Measurements from ENCODE around the gene LMF1. TPM values are rescaled to one million over a fixed set of nuclear protein-coding genes. Genes with fewer than 3 reads are reported as not detected.

LMF1 gene
- total RNA-seq, 2 experiments from 2014 or later: 17.0 to 31.4 TPM

DNA sequence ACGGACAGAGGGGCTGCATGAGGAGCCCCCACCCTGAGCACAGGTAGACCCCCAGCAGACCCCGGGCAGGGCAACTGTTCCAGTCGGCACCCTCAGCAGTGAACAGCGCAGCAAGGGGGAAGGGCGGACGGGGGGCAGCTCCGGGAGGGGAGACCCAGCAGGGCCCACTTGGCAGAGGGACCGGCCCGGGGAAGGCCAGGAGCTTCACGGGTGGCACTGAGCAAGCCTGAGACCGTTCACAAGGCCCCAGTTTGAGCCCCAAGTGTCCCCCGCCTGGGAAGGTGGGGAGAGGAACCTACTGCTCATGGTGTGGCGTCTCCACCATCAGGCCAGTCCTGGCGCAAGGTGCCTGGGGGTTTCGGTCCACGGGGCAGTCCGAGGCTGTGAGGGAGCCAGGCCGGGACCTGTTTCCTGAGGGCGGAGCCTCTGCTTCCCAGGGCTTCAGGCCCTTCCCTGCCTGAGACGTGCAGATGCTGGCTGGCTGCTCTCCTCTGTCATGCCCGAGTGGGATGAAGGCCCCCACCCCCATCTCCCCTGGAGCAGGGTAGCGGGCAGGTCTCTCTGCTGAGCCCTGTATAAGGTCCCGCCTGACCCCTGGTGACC, 115.9 kb downstream of the LMF1 start:
- Histone ChIP-seq H3K4me2 (ENCODE audit: low read length) (no peak overlapping the region), H2AFZ (ENCODE audit: low read length) (no peak overlapping the region), H3K4me3 (ENCODE audit: low read depth, low read length, poor library complexity, severe bottlenecking) (no peak overlapping the region), H3K36me3 (ENCODE audit: insufficient read depth, low read length) (no peaks in the 10 kb centered on the region), H4K20me1 (ENCODE audit: insufficient read depth, low read length) (no peaks in the 10 kb centered on the region), H3K9me3 (ENCODE audit: low read length) (no peaks in the 10 kb centered on the region), H3K4me1 (ENCODE audit: insufficient read depth, low read length, poor library complexity, severe bottlenecking) (no peaks in the 10 kb centered on the region), H3K79me2 (ENCODE audit: insufficient read depth, low read depth, low read length) (no peaks in the 10 kb centered on the region), H3K27ac (ENCODE audit: low read depth, low read length, poor library complexity, severe bottlenecking) (no peak overlapping the region), H3K9me2 (ENCODE audit: insufficient read depth, low read length) (no peaks in the 10 kb centered on the region)
- BruUV-seq (replicated peaks): no TSS peak
- no peak for DNase-seq (ENCODE audit: low spot score)
- TF ChIP-seq, protein P1, sequence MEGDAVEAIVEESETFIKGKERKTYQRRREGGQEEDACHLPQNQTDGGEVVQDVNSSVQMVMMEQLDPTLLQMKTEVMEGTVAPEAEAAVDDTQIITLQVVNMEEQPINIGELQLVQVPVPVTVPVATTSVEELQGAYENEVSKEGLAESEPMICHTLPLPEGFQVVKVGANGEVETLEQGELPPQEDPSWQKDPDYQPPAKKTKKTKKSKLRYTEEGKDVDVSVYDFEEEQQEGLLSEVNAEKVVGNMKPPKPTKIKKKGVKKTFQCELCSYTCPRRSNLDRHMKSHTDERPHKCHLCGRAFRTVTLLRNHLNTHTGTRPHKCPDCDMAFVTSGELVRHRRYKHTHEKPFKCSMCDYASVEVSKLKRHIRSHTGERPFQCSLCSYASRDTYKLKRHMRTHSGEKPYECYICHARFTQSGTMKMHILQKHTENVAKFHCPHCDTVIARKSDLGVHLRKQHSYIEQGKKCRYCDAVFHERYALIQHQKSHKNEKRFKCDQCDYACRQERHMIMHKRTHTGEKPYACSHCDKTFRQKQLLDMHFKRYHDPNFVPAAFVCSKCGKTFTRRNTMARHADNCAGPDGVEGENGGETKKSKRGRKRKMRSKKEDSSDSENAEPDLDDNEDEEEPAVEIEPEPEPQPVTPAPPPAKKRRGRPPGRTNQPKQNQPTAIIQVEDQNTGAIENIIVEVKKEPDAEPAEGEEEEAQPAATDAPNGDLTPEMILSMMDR (conservative IDR thresholded peaks at IDR 0.05; ENCODE audit: low read length): no peak
- TF ChIP-seq EZH2phosphoT487 (IDR thresholded peaks at IDR 0.05; ENCODE audit: borderline replicate concordance, low read depth, low read length): no peak
- ChIA-PET POLR2A (no interaction called here), CTCF (ENCODE audit: unreplicated experiment) (no interaction called here)
- intact Hi-C loops (cut with micrococcal nuclease; ENCODE audit: unreplicated experiment): no loop called here

DNA sequence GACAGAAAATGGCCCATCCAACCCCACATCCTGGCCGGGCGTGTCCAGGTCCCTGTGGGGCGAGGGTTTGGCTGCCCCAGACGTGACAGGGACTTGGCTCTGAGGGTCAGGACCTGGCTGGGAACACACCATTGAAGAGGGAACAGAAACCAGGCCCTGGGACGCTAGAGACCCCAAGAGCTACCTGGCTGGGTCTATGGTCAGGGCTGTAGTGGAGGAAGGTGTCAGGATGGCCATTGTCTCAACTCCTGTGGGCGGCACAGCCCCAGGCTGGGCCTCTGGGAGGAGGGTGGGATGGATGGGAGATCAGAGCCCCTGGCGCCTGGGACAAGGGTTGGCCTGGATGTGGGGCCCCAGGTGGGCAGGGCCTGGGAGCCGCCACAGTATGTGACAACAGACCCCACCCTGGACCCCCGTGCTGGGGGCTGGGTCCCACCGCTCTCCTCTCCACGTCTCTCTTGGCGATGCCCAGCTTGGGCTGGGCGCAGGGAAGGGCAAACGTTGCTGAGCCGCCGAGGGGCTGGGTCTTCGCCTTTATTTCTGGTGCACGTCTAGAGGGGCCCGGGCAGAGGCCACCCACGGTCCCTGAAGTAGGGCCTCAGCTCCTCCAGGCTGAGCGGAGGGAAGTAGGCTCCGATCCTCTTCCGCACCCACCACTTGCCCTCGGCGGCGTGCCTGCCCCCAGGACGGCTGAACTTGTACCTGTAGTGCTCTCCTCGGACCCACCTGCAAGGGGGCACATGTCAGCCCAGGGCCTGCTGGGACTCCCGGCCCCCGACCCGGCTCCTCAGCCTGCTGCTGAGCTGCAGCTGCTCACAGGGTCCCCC, 116.6 kb downstream of the LMF1 start:
- Histone ChIP-seq H3K79me2 (ENCODE audit: insufficient read depth, low read depth, low read length) (no peaks in the 10 kb centered on the region), H3K4me2 (ENCODE audit: low read length) (no peak overlapping the region), H2AFZ (ENCODE audit: low read length) (no peak overlapping the region), H3K36me3 (ENCODE audit: insufficient read depth, low read length) (no peaks in the 10 kb centered on the region), H4K20me1 (ENCODE audit: insufficient read depth, low read length) (no peaks in the 10 kb centered on the region), H3K4me3 (ENCODE audit: low read depth, low read length, poor library complexity, severe bottlenecking) (no peak overlapping the region), H3K4me1 (ENCODE audit: insufficient read depth, low read length, poor library complexity, severe bottlenecking) (no peaks in the 10 kb centered on the region), H3K27ac (ENCODE audit: low read depth, low read length, poor library complexity, severe bottlenecking) (no peak overlapping the region), H3K9me3 (ENCODE audit: low read length) (no peaks in the 10 kb centered on the region), H3K9me2 (ENCODE audit: insufficient read depth, low read length) (no peaks in the 10 kb centered on the region)
- TF ChIP-seq, protein P1 (conservative IDR thresholded peaks at IDR 0.05; ENCODE audit: low read length): no peak
- no peak for TF ChIP-seq EZH2phosphoT487 (IDR thresholded peaks at IDR 0.05; ENCODE audit: borderline replicate concordance, low read depth, low read length)
- no peak for DNase-seq (ENCODE audit: low spot score)
- intact Hi-C loops (cut with micrococcal nuclease; ENCODE audit: unreplicated experiment): no loop called here
- no TSS peak for BruUV-seq (replicated peaks)
- CTCF ChIA-PET (ENCODE audit: unreplicated experiment): no interaction called here
- POLR2A ChIA-PET: no interaction called here

DNA sequence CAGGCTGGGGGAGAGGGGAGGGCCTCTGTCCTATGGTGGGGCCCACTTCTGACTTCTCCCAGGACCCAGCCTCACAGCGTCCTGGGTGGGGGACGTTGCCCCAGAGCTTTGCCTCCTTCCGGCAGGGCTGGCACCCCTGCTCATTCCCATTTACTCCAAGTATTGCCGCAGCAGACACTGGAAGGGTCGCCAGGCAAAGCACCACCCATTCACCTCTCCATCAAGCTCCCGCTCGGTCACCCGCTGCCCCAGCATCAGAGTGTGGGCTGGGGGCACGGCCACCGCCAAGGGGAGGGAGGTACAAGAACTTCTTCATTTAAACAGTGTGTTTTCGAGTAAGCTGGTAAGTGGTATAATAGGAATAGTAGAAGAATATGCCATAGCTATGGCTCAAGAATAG, 117.5 kb downstream of the LMF1 start:
- no peak overlapping the region for H3K27ac ChIP-seq (ENCODE audit: low read depth, low read length, poor library complexity, severe bottlenecking)
- TF ChIP-seq, protein P1 (conservative IDR thresholded peaks at IDR 0.05; ENCODE audit: low read length): no peak
- no peak for TF ChIP-seq EZH2phosphoT487 (IDR thresholded peaks at IDR 0.05; ENCODE audit: borderline replicate concordance, low read depth, low read length)
- no peaks in the 10 kb centered on the region for H3K9me3 ChIP-seq (ENCODE audit: low read length)
- H3K4me3 ChIP-seq (ENCODE audit: low read depth, low read length, poor library complexity, severe bottlenecking): no peak overlapping the region
- H3K79me2 ChIP-seq (ENCODE audit: insufficient read depth, low read depth, low read length): no peaks in the 10 kb centered on the region
- no TSS peak for BruUV-seq (replicated peaks)
- POLR2A ChIA-PET: no interaction called here
- no peak overlapping the region for H2AFZ ChIP-seq (ENCODE audit: low read length)
- no peak for DNase-seq (ENCODE audit: low spot score)
- H4K20me1 ChIP-seq (ENCODE audit: insufficient read depth, low read length): no peaks in the 10 kb centered on the region
- no peaks in the 10 kb centered on the region for H3K4me1 ChIP-seq (ENCODE audit: insufficient read depth, low read length, poor library complexity, severe bottlenecking)
- intact Hi-C loops (cut with micrococcal nuclease; ENCODE audit: unreplicated experiment): no loop called here
- no peaks in the 10 kb centered on the region for H3K36me3 ChIP-seq (ENCODE audit: insufficient read depth, low read length)
- H3K4me2 ChIP-seq (ENCODE audit: low read length): no peak overlapping the region
- no peaks in the 10 kb centered on the region for H3K9me2 ChIP-seq (ENCODE audit: insufficient read depth, low read length)
- CTCF ChIA-PET (ENCODE audit: unreplicated experiment): no interaction called here

Data from OCI-LY7 (cell line).